GM12873 (cell line): ENCODE results near the gene SETSIP.

ENCODE experiments used
- CTCF ChIP-seq: IDR thresholded peaks from 2 replicates; pipeline ENCODE4 v1.5.1; 2012; ENCODE audit warnings: low read depth, mild to moderate bottlenecking, moderate library complexity, low read length, control low read depth; ENCODE audit not compliant: insufficient read depth; ENCODE audit errors: missing control alignments

Gene SETSIP

GRCh38 chr1:92081031-92081430 is 5.8 kb upstream of the SETSIP start:
- no peak for TF ChIP-seq CTCF

- TF ChIP-seq CTCF: no peak
Measured at GRCh38 chr1:92080128-92080985, 5.1 kb upstream of the SETSIP start, which contains the start of gene BTBD8. TSS of gene BTBD8 (plus strand) at chr1:92080345. CDS start at chr1:92080572, 227 bp downstream.

GRCh38 chr1:92079441-92079840 is 4.2 kb upstream of the SETSIP start:
- TF ChIP-seq CTCF: no peak

- no peak for TF ChIP-seq CTCF
Measured at GRCh38 chr1:92076363-92076762, 1.2 kb upstream of the SETSIP start.

- TF ChIP-seq CTCF: no peak
Measured at GRCh38 chr1:92070892-92071291, 4.3 kb downstream of the SETSIP start.

- TF ChIP-seq CTCF: no peak
Measured at GRCh38 chr1:92066321-92066720, 8.9 kb downstream of the SETSIP start.

- TF ChIP-seq CTCF: peak; percentile 10
Measured at GRCh38 chr1:92065042-92065441, 10.2 kb downstream of the SETSIP start.
